ENCODE measurements around the gene PGM5. TPM values are rescaled to one million over a fixed set of nuclear protein-coding genes. Genes with fewer than 3 reads are reported as not detected.
A peak's percentile ranks its signal among the peaks of the same experiment; 100 is the strongest.
"Not testable (repeated sequence)": the region's sequence is repeated elsewhere in the genome, so short reads cannot be mapped to it uniquely, and the experiment has no call there.

PGM5 gene
- total RNA-seq, result not detected

- not testable (repeated sequence) for H3K9me3 Mint-ChIP-seq, H3K4me1 Mint-ChIP-seq, H3K36me3 Mint-ChIP-seq, H3K27ac Mint-ChIP-seq
- peak; percentile 14 for DNase-seq
- peak within 1 kb of the TSS; percentile 42 for H3K4me3 Mint-ChIP-seq
- H3K27me3 Mint-ChIP-seq, result peaks cover 33% of the 10 kb centered on the region
Measured at GRCh38 chr9:68356380-68357118, at the start of gene PGM5. Gene PGM5 (plus strand): TSS chr9:68356611. CDS start chr9:68357128, 517 bp downstream.

GRCh38 chr9:68307127-68307526, 49.3 kb upstream of the PGM5 start:
- H3K27me3 Mint-ChIP-seq, H3K9me3 Mint-ChIP-seq, H3K4me3 Mint-ChIP-seq, H3K36me3 Mint-ChIP-seq, H3K27ac Mint-ChIP-seq, H3K4me1 Mint-ChIP-seq, DNase-seq: not testable (repeated sequence)

DNA sequence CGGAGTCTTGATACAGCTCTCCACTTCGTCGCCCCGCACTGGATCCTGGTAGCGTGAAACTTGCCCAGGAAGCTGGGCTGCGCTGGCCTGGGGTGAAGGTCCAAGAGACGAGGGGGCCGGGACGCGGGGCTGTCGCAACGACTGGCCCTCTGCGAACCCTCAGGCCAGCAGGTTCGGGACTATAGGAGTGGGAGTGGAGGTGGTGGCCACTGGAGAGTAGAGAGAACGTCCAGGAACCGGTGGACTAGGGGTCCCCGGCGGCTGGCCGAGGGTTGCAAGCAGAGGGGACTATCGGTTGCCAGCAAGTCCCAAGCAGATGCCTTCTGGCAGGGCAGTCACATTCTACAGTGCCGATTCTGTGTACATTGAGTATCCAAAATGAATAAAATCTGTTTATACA, 48.8 kb upstream of the PGM5 start:
- H3K27me3 Mint-ChIP-seq, H3K9me3 Mint-ChIP-seq, DNase-seq, H3K36me3 Mint-ChIP-seq, H3K4me3 Mint-ChIP-seq, H3K27ac Mint-ChIP-seq, H3K4me1 Mint-ChIP-seq: not testable (repeated sequence)

- H3K27ac Mint-ChIP-seq, H3K27me3 Mint-ChIP-seq, H3K36me3 Mint-ChIP-seq, H3K4me1 Mint-ChIP-seq, H3K4me3 Mint-ChIP-seq, DNase-seq, H3K9me3 Mint-ChIP-seq: not testable (repeated sequence)
Measured at GRCh38 chr9:68311208-68311607, 45.2 kb upstream of the PGM5 start.

- not testable (repeated sequence) for H3K27ac Mint-ChIP-seq, H3K27me3 Mint-ChIP-seq, H3K4me3 Mint-ChIP-seq, H3K36me3 Mint-ChIP-seq, DNase-seq, H3K9me3 Mint-ChIP-seq, H3K4me1 Mint-ChIP-seq
Measured at GRCh38 chr9:68318209-68318608, 38.2 kb upstream of the PGM5 start.

GRCh38 chr9:68323749-68324148, 32.7 kb upstream of the PGM5 start:
- not testable (repeated sequence) for H3K36me3 Mint-ChIP-seq, H3K27ac Mint-ChIP-seq, H3K4me1 Mint-ChIP-seq, H3K4me3 Mint-ChIP-seq, H3K27me3 Mint-ChIP-seq, DNase-seq, H3K9me3 Mint-ChIP-seq

GRCh38 chr9:68324518-68324917, 31.9 kb upstream of the PGM5 start:
- not testable (repeated sequence) for H3K27ac Mint-ChIP-seq, H3K9me3 Mint-ChIP-seq, H3K4me1 Mint-ChIP-seq, H3K36me3 Mint-ChIP-seq, H3K4me3 Mint-ChIP-seq, DNase-seq, H3K27me3 Mint-ChIP-seq

GRCh38 chr9:68329106-68329505, 27.3 kb upstream of the PGM5 start:
- H3K4me1 Mint-ChIP-seq, H3K9me3 Mint-ChIP-seq, H3K27me3 Mint-ChIP-seq, H3K36me3 Mint-ChIP-seq, DNase-seq, H3K4me3 Mint-ChIP-seq, H3K27ac Mint-ChIP-seq: not testable (repeated sequence)

GRCh38 chr9:68330531-68331173, 25.8 kb upstream of the PGM5 start:
- not testable (repeated sequence) for H3K36me3 Mint-ChIP-seq, H3K4me3 Mint-ChIP-seq, H3K27me3 Mint-ChIP-seq, DNase-seq, H3K4me1 Mint-ChIP-seq, H3K9me3 Mint-ChIP-seq, H3K27ac Mint-ChIP-seq

GRCh38 chr9:68332122-68332521, 24.3 kb upstream of the PGM5 start:
- H3K4me3 Mint-ChIP-seq, H3K27ac Mint-ChIP-seq, H3K4me1 Mint-ChIP-seq, H3K9me3 Mint-ChIP-seq, DNase-seq, H3K27me3 Mint-ChIP-seq, H3K36me3 Mint-ChIP-seq: not testable (repeated sequence)

GRCh38 chr9:68335935-68336334, 20.5 kb upstream of the PGM5 start:
- H3K4me3 Mint-ChIP-seq, DNase-seq, H3K4me1 Mint-ChIP-seq, H3K27me3 Mint-ChIP-seq, H3K9me3 Mint-ChIP-seq, H3K36me3 Mint-ChIP-seq, H3K27ac Mint-ChIP-seq: not testable (repeated sequence)

- not testable (repeated sequence) for DNase-seq, H3K9me3 Mint-ChIP-seq, H3K4me1 Mint-ChIP-seq, H3K27ac Mint-ChIP-seq, H3K36me3 Mint-ChIP-seq, H3K4me3 Mint-ChIP-seq, H3K27me3 Mint-ChIP-seq
Measured at GRCh38 chr9:68336639-68337339, 19.6 kb upstream of the PGM5 start.

- H3K4me3 Mint-ChIP-seq, DNase-seq, H3K27ac Mint-ChIP-seq: not testable (repeated sequence)
Measured at GRCh38 chr9:68338000-68338399, 18.4 kb upstream of the PGM5 start.

GRCh38 chr9:68342265-68343025, 14.0 kb upstream of the PGM5 start:
- not testable (repeated sequence) for H3K27me3 Mint-ChIP-seq, DNase-seq, H3K9me3 Mint-ChIP-seq, H3K36me3 Mint-ChIP-seq, H3K4me1 Mint-ChIP-seq, H3K27ac Mint-ChIP-seq, H3K4me3 Mint-ChIP-seq

More at GRCh38 chr9:68338000-68338399, 18.4 kb upstream of the PGM5 start:
- H3K9me3 Mint-ChIP-seq, H3K4me1 Mint-ChIP-seq, H3K36me3 Mint-ChIP-seq: not testable (repeated sequence)
- peaks cover 11% of the 10 kb centered on the region for H3K27me3 Mint-ChIP-seq

GRCh38 chr9:68343242-68343641, 13.2 kb upstream of the PGM5 start:
- not testable (repeated sequence) for H3K27me3 Mint-ChIP-seq, H3K4me1 Mint-ChIP-seq, DNase-seq, H3K36me3 Mint-ChIP-seq, H3K4me3 Mint-ChIP-seq, H3K9me3 Mint-ChIP-seq, H3K27ac Mint-ChIP-seq

All from activated naive CD8-positive, alpha-beta T cell treated with anti-CD3 and anti-CD28 coated beads for 36 hours (primary cell).